HepG2 (cell line): Measurements from ENCODE around the gene NCOA4. TPM values are rescaled to one million over a fixed set of nuclear protein-coding genes. Genes with fewer than 3 reads are reported as not detected.

Experiments used
- GFI1 ChIP-seq: sonication (generic); formaldehyde crosslinking; IDR thresholded peaks from 2 replicates; pipeline ENCODE4 v1.5.0; 2020; ENCODE audit warnings: missing genetic modification reagents, mild to moderate bottlenecking, borderline replicate concordance
- HHEX ChIP-seq: IDR thresholded peaks from 2 replicates; pipeline ENCODE4 v1.6.1; 2016; ENCODE audit warnings: control low read depth
- HOXA3 ChIP-seq: sonication (generic); formaldehyde crosslinking; IDR thresholded peaks from 2 replicates; pipeline ENCODE4 v1.5.0; 2020; ENCODE audit warnings: missing genetic modification reagents
- HOXA7 ChIP-seq: sonication (generic); formaldehyde crosslinking; IDR thresholded peaks from 2 replicates; pipeline ENCODE4 v1.8.1; 2022; ENCODE audit warnings: mild to moderate bottlenecking, missing genetic modification reagents, moderate library complexity
- IRF2 ChIP-seq: IDR thresholded peaks from 2 replicates; pipeline ENCODE4 v1.6.1; 2018; ENCODE audit warnings: missing genetic modification reagents, missing compliant biosample characterization
- KLF11 ChIP-seq: IDR thresholded peaks from 2 replicates; pipeline ENCODE4 v1.6.1; 2016; ENCODE audit warnings: missing compliant biosample characterization
- MAX ChIP-seq: IDR thresholded peaks from 2 replicates; pipeline ENCODE4 v1.6.1; 2012; ENCODE audit warnings: inconsistent platforms
- NRL ChIP-seq: sonication (generic); formaldehyde crosslinking; IDR thresholded peaks from 2 replicates; pipeline ENCODE4 v1.5.0; 2020; ENCODE audit warnings: missing genetic modification reagents, mild to moderate bottlenecking, moderate library complexity, borderline replicate concordance
- PAXIP1 ChIP-seq: sonication (generic); formaldehyde crosslinking; conservative IDR thresholded peaks from 2 replicates; pipeline ENCODE4 v1.4.0; 2020; ENCODE audit warnings: mild to moderate bottlenecking, missing genetic modification reagents, moderate library complexity
- POLR2AphosphoS5 ChIP-seq: IDR thresholded peaks from 2 replicates; pipeline ENCODE4 v1.6.1; 2012; ENCODE audit warnings: low read depth, low read length
- SIN3A ChIP-seq: IDR thresholded peaks from 2 replicates; pipeline ENCODE4 v1.6.1; 2011; ENCODE audit warnings: low read depth, mild to moderate bottlenecking, control low read depth, low read length, borderline replicate concordance
- TRAFD1 ChIP-seq: sonication (generic); formaldehyde crosslinking; IDR thresholded peaks from 2 replicates; pipeline ENCODE4 v1.5.1; 2020; ENCODE audit warnings: missing genetic modification reagents, mild to moderate bottlenecking, borderline replicate concordance
- YY1 ChIP-seq: IDR thresholded peaks from 2 replicates; pipeline ENCODE4 v1.6.1; 2011; ENCODE audit warnings: low read length, low read depth, moderate library complexity, mild to moderate bottlenecking; ENCODE audit not compliant: insufficient read depth, insufficient replicate concordance
- ZFY ChIP-seq: sonication (generic); formaldehyde crosslinking; IDR thresholded peaks from 2 replicates; pipeline ENCODE4 v1.4.0; 2020; ENCODE audit warnings: missing genetic modification reagents
- ZMYM4 ChIP-seq: sonication (generic); formaldehyde crosslinking; IDR thresholded peaks from 2 replicates; pipeline ENCODE4 v1.8.1; 2023; ENCODE audit warnings: mild to moderate bottlenecking, missing genetic modification reagents
- ZNF335 ChIP-seq: sonication (generic); formaldehyde crosslinking; IDR thresholded peaks from 2 replicates; pipeline ENCODE4 v1.4.0; 2020; ENCODE audit warnings: missing genetic modification reagents
- ZNF337 ChIP-seq: sonication (generic); formaldehyde crosslinking; IDR thresholded peaks from 2 replicates; pipeline ENCODE4 v1.5.1; 2020; ENCODE audit warnings: missing genetic modification reagents, low read depth, mild to moderate bottlenecking, borderline replicate concordance
- ZNF430 ChIP-seq: sonication (generic); formaldehyde crosslinking; IDR thresholded peaks from 2 replicates; pipeline ENCODE4 v1.9.0; 2021; ENCODE audit warnings: mild to moderate bottlenecking, missing genetic modification reagents
- ZNF619 ChIP-seq: sonication (generic); formaldehyde crosslinking; IDR thresholded peaks from 2 replicates; pipeline ENCODE4 v1.4.0; 2020; ENCODE audit warnings: mild to moderate bottlenecking, missing genetic modification reagents
- polyA plus RNA-seq, 8 experiments: library from polyadenylated mRNA; depleted of rRNA in 3 of 8; stranded (reverse) in 7 of 8; unstranded in 1 of 8; fragments of >200 nt; fragmentation: Illumina TruSeq in 4 of 8; extraction: Trizol in 4 of 8; gene quantifications; 2 replicates each; pipeline versions ENCODE4 v1.2.1 to v1.2.3, GENCODE V29; 2011 to 2016; ENCODE audit warnings: low read depth in 4 of 8, missing spikeins in 1 of 8, mixed read lengths in 1 of 8; ENCODE audit not compliant: insufficient read depth in 1 of 8
- total RNA-seq, 5 experiments: library from RNA; depleted of rRNA; stranded (reverse); fragments of >200 nt; fragmentation: Illumina TruSeq; extraction: Trizol; gene quantifications; 2 replicates each; pipeline ENCODE4 v1.2.3, GENCODE V29; 2016; ENCODE audit warnings: low read depth in 1 of 5
- TF ChIP-seq, protein P1 (sequence below): sonication (generic); formaldehyde crosslinking; IDR thresholded peaks from 2 replicates; pipeline ENCODE4 v1.5.1; 2020; ENCODE audit warnings: mild to moderate bottlenecking, missing genetic modification reagents, borderline replicate concordance

NCOA4 gene
- total and polyA plus RNA-seq, 2 of the 13 experiments (the other 11 are each of a cell fraction or from before 2014, with no cell fraction given) = 306 to 400 TPM

- TF ChIP-seq SIN3A (no peak), TRAFD1 (CRISPR knock-in tag) (no peak), ZMYM4 (CRISPR knock-in tag) (peak; percentile 28; the same call in 1 of the 2 replicates), HOXA3 (peak; percentile 47; the same call in 1 of the 2 replicates), YY1 (peak; percentile 30), IRF2 (CRISPR knock-in tag) (peak; percentile 15; the same call in 1 of the 2 replicates), ZNF430 (CRISPR knock-in tag) (peak; percentile 59; the same call in 1 of the 2 replicates), KLF11 (0 out of 2 replicates have a peak, but pooled peaks have one; percentile 28), PAXIP1 (CRISPR knock-in tag) (peak; percentile 54), NRL (CRISPR knock-in tag) (peak; percentile 53; the same call in 1 of the 2 replicates), HHEX (CRISPR knock-in tag) (no peak), ZNF335 (CRISPR knock-in tag) (0 out of 2 replicates have a peak, but pooled peaks have one; percentile 31), HOXA7 (CRISPR knock-in tag) (no peak), POLR2AphosphoS5 (peak; percentile 74; the same call in 1 of the 2 replicates), ZFY (CRISPR knock-in tag) (peak; percentile 69), MAX (peak; percentile 45; the same call in 1 of the 2 replicates), ZNF337 (CRISPR knock-in tag) (no peak), GFI1 (CRISPR knock-in tag) (0 out of 2 replicates have a peak, but pooled peaks have one; percentile 49), ZNF619 (CRISPR knock-in tag) (0 out of 2 replicates have a peak, but pooled peaks have one; percentile 45)
- TF ChIP-seq, protein P1, sequence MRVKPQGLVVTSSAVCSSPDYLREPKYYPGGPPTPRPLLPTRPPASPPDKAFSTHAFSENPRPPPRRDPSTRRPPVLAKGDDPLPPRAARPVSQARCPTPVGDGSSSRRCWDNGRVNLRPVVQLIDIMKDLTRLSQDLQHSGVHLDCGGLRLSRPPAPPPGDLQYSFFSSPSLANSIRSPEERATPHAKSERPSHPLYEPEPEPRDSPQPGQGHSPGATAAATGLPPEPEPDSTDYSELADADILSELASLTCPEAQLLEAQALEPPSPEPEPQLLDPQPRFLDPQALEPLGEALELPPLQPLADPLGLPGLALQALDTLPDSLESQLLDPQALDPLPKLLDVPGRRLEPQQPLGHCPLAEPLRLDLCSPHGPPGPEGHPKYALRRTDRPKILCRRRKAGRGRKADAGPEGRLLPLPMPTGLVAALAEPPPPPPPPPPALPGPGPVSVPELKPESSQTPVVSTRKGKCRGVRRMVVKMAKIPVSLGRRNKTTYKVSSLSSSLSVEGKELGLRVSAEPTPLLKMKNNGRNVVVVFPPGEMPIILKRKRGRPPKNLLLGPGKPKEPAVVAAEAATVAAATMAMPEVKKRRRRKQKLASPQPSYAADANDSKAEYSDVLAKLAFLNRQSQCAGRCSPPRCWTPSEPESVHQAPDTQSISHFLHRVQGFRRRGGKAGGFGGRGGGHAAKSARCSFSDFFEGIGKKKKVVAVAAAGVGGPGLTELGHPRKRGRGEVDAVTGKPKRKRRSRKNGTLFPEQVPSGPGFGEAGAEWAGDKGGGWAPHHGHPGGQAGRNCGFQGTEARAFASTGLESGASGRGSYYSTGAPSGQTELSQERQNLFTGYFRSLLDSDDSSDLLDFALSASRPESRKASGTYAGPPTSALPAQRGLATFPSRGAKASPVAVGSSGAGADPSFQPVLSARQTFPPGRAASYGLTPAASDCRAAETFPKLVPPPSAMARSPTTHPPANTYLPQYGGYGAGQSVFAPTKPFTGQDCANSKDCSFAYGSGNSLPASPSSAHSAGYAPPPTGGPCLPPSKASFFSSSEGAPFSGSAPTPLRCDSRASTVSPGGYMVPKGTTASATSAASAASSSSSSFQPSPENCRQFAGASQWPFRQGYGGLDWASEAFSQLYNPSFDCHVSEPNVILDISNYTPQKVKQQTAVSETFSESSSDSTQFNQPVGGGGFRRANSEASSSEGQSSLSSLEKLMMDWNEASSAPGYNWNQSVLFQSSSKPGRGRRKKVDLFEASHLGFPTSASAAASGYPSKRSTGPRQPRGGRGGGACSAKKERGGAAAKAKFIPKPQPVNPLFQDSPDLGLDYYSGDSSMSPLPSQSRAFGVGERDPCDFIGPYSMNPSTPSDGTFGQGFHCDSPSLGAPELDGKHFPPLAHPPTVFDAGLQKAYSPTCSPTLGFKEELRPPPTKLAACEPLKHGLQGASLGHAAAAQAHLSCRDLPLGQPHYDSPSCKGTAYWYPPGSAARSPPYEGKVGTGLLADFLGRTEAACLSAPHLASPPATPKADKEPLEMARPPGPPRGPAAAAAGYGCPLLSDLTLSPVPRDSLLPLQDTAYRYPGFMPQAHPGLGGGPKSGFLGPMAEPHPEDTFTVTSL = peak; percentile 44; the same call in 1 of the 2 replicates
These were observed 3.2 kb upstream of the NCOA4 start (continued) for GRCh38 chr10:46033602-46034011.
